Activated CD4-positive, alpha-beta T cell treated with anti-CD3 and anti-CD28 coated beads for 36 hours (primary cell): Measurements from ENCODE around the gene RHOT2. TPM values are rescaled to one million over a fixed set of nuclear protein-coding genes. Genes with fewer than 3 reads are reported as not detected.
"Not testable (repeated sequence)": the region's sequence is repeated elsewhere in the genome, so short reads cannot be mapped to it uniquely, and the experiment has no call there.

Source experiments
- ATAC-seq: fragments of 200-7000 bp; cut with Tn5 transposase; one replicate; pipeline ENCODE4 v1.10.0; 2021; ENCODE audit warnings: mild to moderate bottlenecking, moderate library complexity
- CTCF ChIA-PET: fragments of 350-600 bp; sonication (Branson Sonifier 250); formaldehyde crosslinking; loops from one replicate; lab custom pipeline; 2021; ENCODE audit warnings: antibody characterized with exemption; lab: Charles Lee
- POLR2A ChIA-PET: fragments of 350-600 bp; sonication (Branson Sonifier 250); formaldehyde crosslinking; loops from one replicate; lab custom pipeline; 2021; ENCODE audit warnings: antibody characterized with exemption, inconsistent platforms; lab: Charles Lee
- DNase-seq: peaks from one replicate; pipeline ENCODE4 v3.0.0-alpha.2; 2020
- H3K27ac Mint-ChIP-seq: one replicate; pipeline ENCODE4 v1.8.0; 2021; ENCODE audit warnings: mixed read lengths
- H3K27me3 Mint-ChIP-seq: one replicate; pipeline ENCODE4 v1.8.0; 2021; ENCODE audit warnings: mixed read lengths
- H3K36me3 Mint-ChIP-seq: one replicate; pipeline ENCODE4 v1.8.0; 2021; ENCODE audit warnings: low read depth, mixed read lengths
- H3K4me1 Mint-ChIP-seq: one replicate; pipeline ENCODE4 v1.8.0; 2021; ENCODE audit warnings: mixed read lengths
- H3K4me3 Mint-ChIP-seq: one replicate; pipeline ENCODE4 v1.8.0; 2021; ENCODE audit warnings: mild to moderate bottlenecking, moderate library complexity, mixed read lengths
- H3K9me3 Mint-ChIP-seq: one replicate; pipeline ENCODE4 v1.8.0; 2021; ENCODE audit warnings: low read depth, mixed read lengths
- intact Hi-C, 2 experiments: fragments of 100-400 bp; cut with DNase I in 1 of 2; cut with micrococcal nuclease in 1 of 2; formaldehyde crosslinking; loops; one replicate each; pipeline versions ENCODE4 v1.14.2 to v1.15.1; 2022 to 2024; cut with DNase I, micrococcal nuclease
- total RNA-seq, 2 experiments: library from RNA; stranded (reverse); gene quantifications; one replicate each; pipeline ENCODE4 v1.2.3, GENCODE V29; 2021

The RHOT2 gene
- total RNA-seq, 2 experiments from 2014 or later = 123 to 130 TPM

DNA sequence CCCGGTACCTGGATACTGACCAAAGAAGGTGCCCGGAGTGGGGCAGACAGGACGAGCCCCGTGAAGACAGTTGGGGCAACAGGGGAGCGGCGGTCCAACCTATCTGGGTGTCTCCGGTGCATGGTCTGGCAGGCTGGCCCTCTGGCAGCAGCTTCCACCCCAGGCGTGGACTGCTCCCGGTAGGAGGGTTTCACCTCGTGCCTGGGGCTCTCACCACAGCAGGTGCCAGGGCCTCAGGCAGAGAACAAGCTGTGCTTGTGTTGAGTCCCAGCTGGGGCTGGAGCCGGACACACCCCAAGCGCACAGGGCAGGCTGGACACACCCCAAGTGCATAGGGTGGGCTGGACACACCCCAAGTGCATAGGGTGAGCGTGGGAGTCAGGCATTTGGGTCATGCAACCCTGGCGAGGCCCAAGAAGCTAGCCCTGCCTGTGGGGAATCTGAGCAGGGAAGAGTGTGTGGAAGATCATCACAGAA, 39.2 kb downstream of the RHOT2 start:
- Mint-ChIP-seq H3K4me3 (no peak overlapping the region), H3K4me1 (no peaks in the 10 kb centered on the region), H3K36me3 (no peaks in the 10 kb centered on the region), H3K9me3 (no peaks in the 10 kb centered on the region), H3K27ac (no peak overlapping the region), H3K27me3 (peaks cover 43% of the 10 kb centered on the region)
- ChIA-PET CTCF (interaction anchor here (0.7 to 1.3 kb wide), 4 partner anchors 13 to 367 kb away, joined by 3 to 5 read pairs (median 3); partner anchors contain the start of gene CHTF18), POLR2A (interaction anchor here (0.7 kb wide), 1 partner anchor 12 kb away, joined by 3 read pairs; no protein-coding TSS in a partner anchor)
- intact Hi-C loops = no loop called here
- no peak for ATAC-seq
- DNase-seq = no peak

DNA sequence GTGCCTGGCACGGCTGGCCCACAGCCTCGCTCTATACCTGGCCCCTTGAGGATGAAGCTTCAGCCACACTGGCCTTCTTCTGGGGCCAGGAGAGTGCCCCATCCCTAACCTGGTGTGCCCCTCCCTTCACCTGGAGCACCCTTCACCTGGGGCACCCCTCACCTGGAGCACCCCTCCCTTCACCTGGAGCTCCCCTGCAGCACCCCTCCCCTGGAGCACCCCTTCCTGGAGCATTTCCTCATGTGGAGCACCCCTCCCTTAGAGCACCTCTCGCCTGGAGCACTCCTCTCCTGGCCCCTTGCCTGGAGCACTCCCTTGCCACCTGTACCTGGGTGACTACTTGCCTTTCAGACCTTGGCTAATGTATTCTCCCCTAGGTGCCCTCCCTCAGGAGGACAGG, 40.1 kb downstream of the RHOT2 start:
- H3K9me3 Mint-ChIP-seq = no peaks in the 10 kb centered on the region
- intact Hi-C loops = no loop called here
- no peak overlapping the region for H3K27ac Mint-ChIP-seq
- no peaks in the 10 kb centered on the region for H3K4me1 Mint-ChIP-seq
- CTCF ChIA-PET = interaction anchor here (0.5 to 1.3 kb wide), 3 partner anchors 12 to 452 kb away, joined by 3 to 5 read pairs (median 3); no protein-coding TSS in a partner anchor
- no peak overlapping the region for H3K4me3 Mint-ChIP-seq
- no peak for ATAC-seq
- no peaks in the 10 kb centered on the region for H3K36me3 Mint-ChIP-seq
- POLR2A ChIA-PET = no interaction called here
- no peak for DNase-seq
- H3K27me3 Mint-ChIP-seq = peaks cover 40% of the 10 kb centered on the region

DNA sequence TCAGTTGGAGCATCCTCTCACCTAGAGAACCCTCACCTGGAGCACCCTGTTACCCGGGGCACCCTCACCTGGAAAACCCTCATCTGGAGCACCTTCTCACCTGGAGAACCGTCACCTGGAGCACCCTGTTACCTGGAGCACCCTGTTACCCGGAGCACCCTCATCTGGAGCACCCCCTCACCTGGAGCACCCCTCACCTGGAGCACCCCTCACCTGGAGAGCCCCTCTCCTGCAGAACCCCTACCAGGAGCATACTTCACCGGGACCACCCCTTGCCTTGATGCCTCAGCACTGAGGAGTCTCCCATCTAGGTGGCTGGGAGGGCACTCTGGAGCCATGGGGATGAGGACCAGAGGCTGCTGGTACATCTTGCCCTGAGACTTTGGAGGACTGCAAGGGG, 41.0 kb downstream of the RHOT2 start:
- intact Hi-C loops = no loop called here
- no peak for ATAC-seq
- POLR2A ChIA-PET = no interaction called here

DNA sequence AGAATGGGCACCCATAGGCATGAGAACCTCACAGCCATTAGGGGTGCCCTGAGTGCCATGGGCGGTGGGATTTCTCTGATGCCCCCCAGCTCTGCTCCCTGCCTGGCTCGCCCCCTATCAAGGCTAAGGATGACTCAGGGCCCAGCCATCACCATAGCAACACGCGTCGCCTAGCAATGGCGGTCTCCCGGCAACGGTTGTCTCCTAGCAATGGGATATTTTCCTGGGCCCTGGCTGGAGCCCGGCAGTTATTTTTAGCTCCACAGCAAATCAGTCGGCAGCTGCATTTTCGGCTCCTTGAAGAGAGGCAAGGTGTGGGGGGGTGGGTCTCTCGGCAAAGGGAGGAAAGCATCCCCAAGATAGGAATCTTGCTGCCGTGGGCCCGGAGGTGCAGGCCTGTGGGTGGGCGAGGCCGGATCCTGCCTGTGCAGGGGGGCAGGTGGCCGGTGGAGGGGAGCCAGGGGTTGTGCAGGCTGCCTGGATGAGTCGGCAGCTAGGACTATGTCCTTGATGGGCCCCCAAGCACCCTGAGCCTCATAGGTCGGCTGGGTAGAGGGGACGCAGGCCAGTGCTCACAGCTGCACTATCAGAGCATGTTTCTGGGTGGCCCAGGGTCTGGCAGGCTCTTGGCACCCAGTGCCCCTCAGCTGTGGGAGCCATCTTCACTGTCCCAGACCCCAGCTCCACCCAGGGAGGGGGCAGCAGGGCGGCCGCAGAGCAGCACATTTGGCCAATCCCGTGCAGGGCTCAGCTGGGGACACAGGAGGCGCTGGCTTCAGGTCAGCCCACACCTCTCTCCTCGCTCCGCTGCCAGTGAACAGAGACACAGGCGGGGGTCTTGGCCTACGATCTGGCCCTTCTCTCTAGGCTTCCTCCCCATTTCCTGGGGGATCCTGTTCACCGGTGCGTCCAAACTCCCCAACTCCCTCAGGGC, 41.9 kb downstream of the RHOT2 start:
- no peak overlapping the region for H3K27ac Mint-ChIP-seq
- CTCF ChIA-PET = interaction anchor here (0.7 to 3.5 kb wide), 6 partner anchors 11 to 79 kb away, joined by 3 to 29 read pairs (median 5); partner anchors contain the start of genes ANTKMT, CHTF18, MSLN and RPUSD1
- intact Hi-C loops = loop anchor here (2.0 kb wide), 2 partner anchors 31 to 345 kb away; partner anchors contain the start of gene CIAO3 (in 1 of the 2)
- H3K27me3 Mint-ChIP-seq = peaks cover 42% of the 10 kb centered on the region
- no peak overlapping the region for H3K4me3 Mint-ChIP-seq
- H3K36me3 Mint-ChIP-seq = no peaks in the 10 kb centered on the region
- no peaks in the 10 kb centered on the region for H3K4me1 Mint-ChIP-seq
- ATAC-seq = no peak
- no peaks in the 10 kb centered on the region for H3K9me3 Mint-ChIP-seq
- POLR2A ChIA-PET = no interaction called here
- DNase-seq = no peak

More for the DNA sequence above, 41.0 kb downstream of the RHOT2 start:
- Mint-ChIP-seq H3K4me3 (no peak overlapping the region), H3K4me1 (no peaks in the 10 kb centered on the region), H3K27me3 (peaks cover 41% of the 10 kb centered on the region), H3K27ac (no peak overlapping the region), H3K36me3 (no peaks in the 10 kb centered on the region), H3K9me3 (no peaks in the 10 kb centered on the region)
- no peak for DNase-seq
- CTCF ChIA-PET = interaction anchor here (1.4 kb wide), 1 partner anchor 75 kb away, joined by 6 read pairs; no protein-coding TSS in a partner anchor

DNA sequence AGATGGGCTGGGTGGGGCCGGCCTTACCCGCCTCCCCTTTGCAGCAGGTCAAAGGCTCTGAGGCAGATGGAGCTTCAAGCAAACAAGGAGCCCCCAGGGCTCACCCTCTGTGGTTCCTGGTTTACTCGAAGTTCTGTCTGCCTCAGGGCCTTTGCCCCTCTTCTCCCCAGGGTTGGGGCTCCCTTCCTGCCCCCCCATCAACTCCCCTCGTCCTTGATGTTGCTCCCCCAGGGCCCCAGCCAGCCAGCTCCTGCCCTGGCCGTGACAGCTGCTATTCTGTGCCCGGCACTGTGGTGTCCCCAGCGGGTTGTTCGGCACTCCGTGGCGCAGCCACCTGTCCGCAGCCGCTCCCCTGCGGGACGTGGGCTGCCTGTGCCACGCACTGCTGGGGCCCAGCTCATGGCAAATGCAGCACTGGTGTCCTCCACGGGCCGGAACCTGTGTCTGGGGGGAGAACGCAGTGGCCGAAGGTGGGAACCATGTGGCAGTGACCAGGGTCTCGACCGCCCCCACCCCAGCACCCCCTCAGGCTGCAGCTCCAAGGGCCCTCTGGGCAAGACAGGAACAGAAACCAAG, 42.7 kb downstream of the RHOT2 start:
- Mint-ChIP-seq H3K4me3 (no peak overlapping the region), H3K9me3 (no peaks in the 10 kb centered on the region), H3K4me1 (no peaks in the 10 kb centered on the region), H3K27ac (no peak overlapping the region), H3K36me3 (no peaks in the 10 kb centered on the region), H3K27me3 (peaks cover 42% of the 10 kb centered on the region)
- no peak for DNase-seq
- ChIA-PET POLR2A (no interaction called here), CTCF (interaction anchor here (0.7 to 3.5 kb wide), 6 partner anchors 11 to 78 kb away, joined by 3 to 29 read pairs (median 5); partner anchors contain the start of genes ANTKMT, CHTF18, MSLN and RPUSD1)
- intact Hi-C loops = loop anchor here (1.0 to 2.0 kb wide), 3 partner anchors 30 to 344 kb away; partner anchors contain the start of gene CIAO3 (in 1 of the 2)
- no peak for ATAC-seq

DNA sequence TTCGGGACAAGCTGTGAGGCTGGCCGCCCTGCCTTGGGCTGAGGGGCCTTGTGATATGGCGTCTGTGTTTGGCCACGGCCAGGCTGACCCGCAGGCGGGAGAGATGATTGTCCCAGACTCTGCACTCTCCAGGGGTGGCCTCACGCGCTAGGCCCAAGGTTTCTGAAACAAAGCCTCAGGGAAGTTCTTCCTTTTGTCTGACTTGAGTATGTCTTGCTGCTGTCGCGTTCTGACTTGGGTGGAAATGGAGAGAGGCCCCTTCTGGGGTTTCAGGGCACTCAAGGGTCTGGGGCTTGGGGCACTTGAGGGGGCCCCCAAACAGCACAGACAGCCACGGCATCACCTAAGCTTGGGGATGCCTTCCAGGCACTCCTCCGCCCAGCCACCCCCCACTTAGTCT, 43.2 kb downstream of the RHOT2 start:
- Mint-ChIP-seq H3K4me1 (no peaks in the 10 kb centered on the region), H3K4me3 (no peak overlapping the region), H3K27ac (no peak overlapping the region), H3K36me3 (no peaks in the 10 kb centered on the region), H3K9me3 (no peaks in the 10 kb centered on the region), H3K27me3 (peaks cover 42% of the 10 kb centered on the region)
- intact Hi-C loops = loop anchor here (1.0 to 2.0 kb wide), 3 partner anchors 30 to 344 kb away; partner anchors contain the start of gene CIAO3 (in 1 of the 2)
- ChIA-PET CTCF (interaction anchor here (1.3 to 3.5 kb wide), 3 partner anchors 10 to 75 kb away, joined by 4 to 29 read pairs (median 6); partner anchors contain the start of gene ANTKMT), POLR2A (no interaction called here)
- ATAC-seq = no peak
- DNase-seq = no peak

DNA sequence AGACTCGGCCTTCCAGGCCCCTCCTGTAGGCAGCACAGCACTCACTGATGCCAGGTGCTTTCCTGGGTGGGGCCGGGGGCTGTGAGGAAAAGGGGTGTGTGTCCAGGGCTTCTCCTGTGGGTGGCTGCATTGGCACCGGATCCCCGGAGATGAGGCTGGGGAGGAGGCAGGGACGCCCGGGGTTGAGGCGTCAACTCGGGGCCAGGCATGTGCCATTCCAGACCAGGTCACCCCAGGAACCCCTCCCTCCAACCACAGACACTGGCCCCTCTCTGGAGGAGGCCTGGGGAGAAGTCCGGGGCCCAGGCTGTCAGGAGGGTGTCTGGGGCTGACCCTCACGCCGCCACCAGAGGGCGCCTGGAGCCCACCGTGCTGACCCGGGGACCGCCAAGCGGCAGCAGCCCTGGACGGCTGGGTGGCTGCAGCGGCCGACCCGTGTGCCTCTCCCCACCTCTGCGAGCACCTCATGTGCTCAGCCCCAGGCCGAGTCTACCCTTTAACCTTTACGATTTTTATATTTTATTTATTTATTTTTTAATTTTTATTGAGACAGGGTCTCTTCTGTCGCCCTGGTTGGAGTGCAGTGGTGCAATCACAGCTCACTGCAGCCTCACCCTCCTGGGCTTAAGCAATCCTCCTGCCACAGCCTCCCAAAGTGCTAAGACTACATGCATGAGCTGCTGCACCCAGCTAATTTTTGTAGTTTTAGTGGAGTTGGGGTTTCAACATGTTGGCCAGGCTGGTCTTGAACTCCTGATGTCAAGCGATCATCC, 43.8 kb downstream of the RHOT2 start:
- CTCF ChIA-PET = interaction anchor here (0.6 to 5.4 kb wide), 24 partner anchors 8 to 390 kb away, joined by 3 to 55 read pairs (median 4); partner anchors contain the start of genes ANTKMT, CCDC78, CHTF18 and HAGHL
- intact Hi-C loops = loop anchor here (1.0 to 2.0 kb wide), 4 partner anchors 29 to 391 kb away; partner anchors contain the start of gene CIAO3 (in 1 of the 2)
- DNase-seq = peak; percentile 90
- Mint-ChIP-seq H3K4me1 (no peaks in the 10 kb centered on the region), H3K9me3 (no peaks in the 10 kb centered on the region), H3K27ac (no peak overlapping the region), H3K4me3 (no peak overlapping the region), H3K36me3 (no peaks in the 10 kb centered on the region), H3K27me3 (peaks cover 38% of the 10 kb centered on the region)
- ATAC-seq = peak; percentile 65
- POLR2A ChIA-PET = no interaction called here

DNA sequence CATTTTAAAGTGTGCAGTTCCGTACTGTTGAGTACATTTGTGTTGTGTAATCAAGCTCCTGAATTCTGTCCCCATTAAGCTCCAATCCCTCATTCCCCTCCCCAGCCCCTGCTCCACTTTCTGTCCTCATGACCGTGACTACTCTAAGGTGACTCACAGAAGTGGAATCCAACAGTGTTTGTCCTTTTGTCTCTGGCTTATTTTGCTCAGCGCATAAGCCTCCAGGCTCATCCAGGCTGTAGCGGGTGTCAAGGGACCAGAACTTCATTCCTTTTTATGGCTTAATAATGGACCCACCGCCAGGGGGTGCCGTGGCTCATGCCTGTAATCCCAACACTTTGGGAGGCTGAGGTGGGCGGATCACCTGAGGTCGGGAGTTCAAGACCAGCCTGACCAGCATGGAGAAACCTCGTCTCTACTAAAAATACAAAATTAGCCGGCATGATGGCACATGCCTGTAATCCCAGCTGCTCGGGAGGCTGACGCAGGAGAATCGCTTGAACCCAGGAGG, 44.9 kb downstream of the RHOT2 start:
- intact Hi-C loops = loop anchor here in 1 of 2 experiments (2.0 kb wide), 1 partner anchor 390 kb away; no protein-coding TSS in a partner anchor
- H3K36me3 Mint-ChIP-seq, ATAC-seq, H3K4me1 Mint-ChIP-seq, H3K9me3 Mint-ChIP-seq, H3K27ac Mint-ChIP-seq, POLR2A ChIA-PET, H3K4me3 Mint-ChIP-seq: not testable (repeated sequence)
- CTCF ChIA-PET = interaction anchor here (0.6 to 5.4 kb wide), 22 partner anchors 8 to 321 kb away, joined by 3 to 55 read pairs (median 4); partner anchors contain the start of genes ANTKMT, CCDC78, CHTF18 and HAGHL
- H3K27me3 Mint-ChIP-seq = peaks cover 31% of the 10 kb centered on the region
- peak; percentile 84 for DNase-seq

DNA sequence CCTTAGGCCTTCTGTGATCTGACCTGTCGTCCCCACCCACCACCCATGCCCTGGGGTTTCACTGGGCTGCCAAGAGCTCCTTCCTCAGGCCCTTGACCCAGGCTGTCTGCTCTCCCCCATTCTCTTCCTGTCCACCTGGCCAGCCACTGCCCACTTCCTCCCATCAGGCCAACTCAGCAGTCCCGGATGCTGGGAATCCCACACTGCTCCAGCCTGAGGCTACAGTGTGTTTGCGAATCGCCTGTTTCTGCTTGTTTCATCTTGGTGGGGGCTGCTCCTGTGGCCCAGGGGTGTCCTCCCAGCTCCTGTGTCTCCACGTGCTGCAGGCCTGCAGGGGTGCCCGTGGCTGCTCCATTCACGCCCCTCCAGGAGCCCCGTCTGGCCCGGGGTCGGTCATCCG, 46.1 kb downstream of the RHOT2 start:
- no peak for DNase-seq
- Mint-ChIP-seq H3K36me3 (no peaks in the 10 kb centered on the region), H3K27me3 (peaks cover 19% of the 10 kb centered on the region), H3K9me3 (no peaks in the 10 kb centered on the region), H3K4me1 (peaks cover 3% of the 10 kb centered on the region), H3K4me3 (no peak overlapping the region), H3K27ac (no peak overlapping the region)
- ATAC-seq = no peak
- intact Hi-C loops = no loop called here
- ChIA-PET POLR2A (interaction anchor here (0.6 kb wide), 1 partner anchor 32 kb away, joined by 4 read pairs; no protein-coding TSS in a partner anchor), CTCF (interaction anchor here (0.6 to 5.4 kb wide), 2 partner anchors 16 to 71 kb away, joined by 3 to 55 read pairs; no protein-coding TSS in a partner anchor)
